Measurements from ENCODE around the gene STOM. TPM values are rescaled to one million over a fixed set of nuclear protein-coding genes. Genes with fewer than 3 reads are reported as not detected.

Gene STOM
- polyA plus RNA-seq, 3 donors, result 23.8 to 66.9 (median 63.8) TPM

DNA sequence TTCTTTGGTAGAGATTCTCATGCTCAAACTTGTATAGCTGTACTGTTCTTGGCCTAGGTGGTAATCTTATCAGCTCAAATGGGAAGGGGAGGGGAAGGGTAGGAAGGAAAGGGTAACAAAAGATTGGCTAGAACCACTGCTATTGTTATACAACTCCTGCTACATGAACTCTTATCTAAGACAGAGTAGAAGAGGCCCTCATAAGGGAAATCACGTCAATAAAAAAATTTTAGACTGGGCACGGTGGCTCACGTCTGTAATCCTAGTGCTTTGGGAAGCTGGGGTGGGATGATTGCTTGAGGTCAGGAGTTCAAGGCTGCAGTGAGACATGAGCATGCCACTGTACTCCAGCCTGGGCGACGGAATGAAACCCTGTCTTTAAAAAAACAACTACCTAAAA lies 15.9 kb downstream of the STOM start:
- H3K79me2 ChIP-seq (ENCODE audit: insufficient read depth, low read length), result peaks cover 14% of the 10 kb centered on the region
- H4K20me1 ChIP-seq (ENCODE audit: insufficient read depth, low read length), result no peaks in the 10 kb centered on the region
- H2AFZ ChIP-seq (ENCODE audit: insufficient read depth, low read depth, low read length, poor library complexity, severe bottlenecking), result peak overlapping the region; percentile 69
- no peaks in the 10 kb centered on the region for H3K9me3 ChIP-seq (replicated peaks in 1 of 2; ENCODE audit: control insufficient read depth in 1 of 2, insufficient read depth in 1 of 2, low read length in 2 of 2)
- H3K9ac ChIP-seq (ENCODE audit: insufficient read depth, low read length, poor library complexity, severe bottlenecking), result no peak overlapping the region
- no peak overlapping the region for H3K4me3 ChIP-seq (replicated peaks in 1 of 3; ENCODE audit: low read depth in 2 of 3, low read length in 3 of 3)
- peaks cover 3 to 28% of the 10 kb centered on the region in 2 donors for H3K36me3 ChIP-seq (replicated peaks in 1 of 2; ENCODE audit: control insufficient read depth in 1 of 2, insufficient read depth in 2 of 2, low read length in 2 of 2)
- 50% methylated on average over 3 of the region's 5 CpGs for WGBS (ENCODE audit: insufficient coverage)
- TF ChIP-seq, protein P1, sequence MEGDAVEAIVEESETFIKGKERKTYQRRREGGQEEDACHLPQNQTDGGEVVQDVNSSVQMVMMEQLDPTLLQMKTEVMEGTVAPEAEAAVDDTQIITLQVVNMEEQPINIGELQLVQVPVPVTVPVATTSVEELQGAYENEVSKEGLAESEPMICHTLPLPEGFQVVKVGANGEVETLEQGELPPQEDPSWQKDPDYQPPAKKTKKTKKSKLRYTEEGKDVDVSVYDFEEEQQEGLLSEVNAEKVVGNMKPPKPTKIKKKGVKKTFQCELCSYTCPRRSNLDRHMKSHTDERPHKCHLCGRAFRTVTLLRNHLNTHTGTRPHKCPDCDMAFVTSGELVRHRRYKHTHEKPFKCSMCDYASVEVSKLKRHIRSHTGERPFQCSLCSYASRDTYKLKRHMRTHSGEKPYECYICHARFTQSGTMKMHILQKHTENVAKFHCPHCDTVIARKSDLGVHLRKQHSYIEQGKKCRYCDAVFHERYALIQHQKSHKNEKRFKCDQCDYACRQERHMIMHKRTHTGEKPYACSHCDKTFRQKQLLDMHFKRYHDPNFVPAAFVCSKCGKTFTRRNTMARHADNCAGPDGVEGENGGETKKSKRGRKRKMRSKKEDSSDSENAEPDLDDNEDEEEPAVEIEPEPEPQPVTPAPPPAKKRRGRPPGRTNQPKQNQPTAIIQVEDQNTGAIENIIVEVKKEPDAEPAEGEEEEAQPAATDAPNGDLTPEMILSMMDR (IDR thresholded peaks at IDR 0.05), result no peak
- no peak for DNase-seq
- H3K27ac ChIP-seq (ENCODE audit: low read depth in 1 of 2, low read length in 2 of 2), result peak overlapping the region in 1 of 2 donors; percentile 44
- Mint-ChIP-seq H3K9me3 (peaks cover 0 to 1% (median 0%) of the 10 kb centered on the region in 7 donors), H3K27me3 (ENCODE audit: low read depth in 3 of 3) (no peaks in the 10 kb centered on the region), H3K4me1 (peaks cover 46% of the 10 kb centered on the region), H3K36me3 (peaks cover 31 to 32% of the 10 kb centered on the region in 2 donors), H3K4me3 (no peak overlapping the region), H3K27ac (peak overlapping the region in 5 of 7 donors; percentile 5 to 75 (median 64))
- H3K4me2 ChIP-seq (replicated peaks; ENCODE audit: extremely low read depth, low read length, poor library complexity, severe bottlenecking), result peak overlapping the region; percentile 69
- peaks cover 37 to 40% of the 10 kb centered on the region in 2 donors for H3K4me1 ChIP-seq (ENCODE audit: control insufficient read depth in 1 of 2, insufficient read depth in 2 of 2, low read length in 2 of 2)
- intact Hi-C loops (cut with micrococcal nuclease), result no loop called here
- H3K27me3 ChIP-seq (ENCODE audit: control insufficient read depth in 2 of 2, insufficient read depth in 2 of 2, low read length in 2 of 2), result no peaks in the 10 kb centered on the region

DNA sequence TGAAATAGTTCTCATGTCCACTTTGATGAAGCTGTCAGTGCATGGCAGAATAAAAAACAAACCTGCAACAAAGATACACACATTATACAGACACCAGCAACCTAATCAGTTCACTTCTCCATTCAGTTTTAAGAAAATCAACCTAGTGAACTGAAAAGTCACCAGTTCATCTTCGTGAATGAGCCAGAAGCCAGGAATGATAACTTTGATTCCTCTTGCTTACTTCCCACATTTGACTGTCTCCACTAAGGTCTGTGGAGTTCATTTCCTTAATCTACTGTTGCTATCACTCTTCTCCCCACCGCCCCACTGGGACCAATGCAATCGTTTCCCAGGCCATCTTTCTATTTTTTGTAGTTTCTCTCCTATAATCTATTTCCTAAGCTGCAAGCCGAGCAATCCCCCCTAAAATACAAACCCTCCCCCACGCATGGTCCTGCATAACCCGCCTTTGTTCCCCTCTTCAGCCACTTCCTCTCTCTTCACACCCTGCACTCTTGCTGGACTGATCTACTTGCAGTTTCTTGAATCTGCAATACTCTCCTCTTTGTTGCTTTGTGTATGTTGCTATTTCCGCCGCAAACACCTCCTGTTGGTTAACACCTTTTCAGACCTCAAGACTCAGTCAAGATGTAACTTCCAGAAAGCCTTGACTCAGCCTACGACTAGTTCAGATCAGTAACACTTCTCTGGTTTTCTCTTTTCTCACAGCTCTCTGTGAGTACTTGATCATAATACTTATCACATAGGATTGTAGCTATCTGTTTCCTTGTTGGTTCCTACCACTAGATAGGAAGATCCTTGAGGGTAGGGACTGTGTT lies 16.6 kb downstream of the STOM start:
- no peak overlapping the region for H3K9ac ChIP-seq (ENCODE audit: insufficient read depth, low read length, poor library complexity, severe bottlenecking)
- intact Hi-C loops (cut with micrococcal nuclease), result no loop called here
- H3K4me3 Mint-ChIP-seq, result peak overlapping the region; percentile 72 to 87

More for the DNA sequence above, 16.6 kb downstream of the STOM start:
- peak in 2 of 3 donors; percentile 20 to 27 for DNase-seq
- Mint-ChIP-seq H3K36me3 (peaks cover 37 to 39% of the 10 kb centered on the region in 2 donors), H3K27ac (peak overlapping the region; percentile 55 to 87 (median 75)), H3K27me3 (ENCODE audit: low read depth in 3 of 3) (no peaks in the 10 kb centered on the region), H3K9me3 (peaks cover 0 to 1% (median 0%) of the 10 kb centered on the region in 7 donors), H3K4me1 (peaks cover 39% of the 10 kb centered on the region)
- TF ChIP-seq, protein P1 (IDR thresholded peaks at IDR 0.05), result no peak
- H3K27ac ChIP-seq (ENCODE audit: low read depth in 1 of 2, low read length in 2 of 2), result peak overlapping the region in 1 of 2 donors; percentile 44
- peak overlapping the region; percentile 69 for H2AFZ ChIP-seq (ENCODE audit: insufficient read depth, low read depth, low read length, poor library complexity, severe bottlenecking)
- H4K20me1 ChIP-seq (ENCODE audit: insufficient read depth, low read length), result no peaks in the 10 kb centered on the region
- peaks cover 31 to 33% of the 10 kb centered on the region in 2 donors for H3K4me1 ChIP-seq (ENCODE audit: control insufficient read depth in 1 of 2, insufficient read depth in 2 of 2, low read length in 2 of 2)
- H3K4me3 ChIP-seq (replicated peaks in 1 of 3; ENCODE audit: low read depth in 2 of 3, low read length in 3 of 3), result peak overlapping the region; percentile 3 to 63 (median 45)
- peaks cover 12% of the 10 kb centered on the region for H3K79me2 ChIP-seq (ENCODE audit: insufficient read depth, low read length)
- H3K27me3 ChIP-seq (ENCODE audit: control insufficient read depth in 2 of 2, insufficient read depth in 2 of 2, low read length in 2 of 2), result no peaks in the 10 kb centered on the region
- no peaks in the 10 kb centered on the region for H3K9me3 ChIP-seq (replicated peaks in 1 of 2; ENCODE audit: control insufficient read depth in 1 of 2, insufficient read depth in 1 of 2, low read length in 2 of 2)
- peaks cover 10 to 35% of the 10 kb centered on the region in 2 donors for H3K36me3 ChIP-seq (replicated peaks in 1 of 2; ENCODE audit: control insufficient read depth in 1 of 2, insufficient read depth in 2 of 2, low read length in 2 of 2)
- WGBS (ENCODE audit: insufficient coverage), result 20% methylated on average over 8 of the region's 9 CpGs
- peak overlapping the region; percentile 69 for H3K4me2 ChIP-seq (replicated peaks; ENCODE audit: extremely low read depth, low read length, poor library complexity, severe bottlenecking)
